BLaER1 treated with 17β-estradiol and CSF1 and Interleukin-3, amounts not matched to agents 10 nM and 100 nM (cell line): ENCODE results near the gene COL4A4.
A peak's percentile ranks its signal among the peaks of the same experiment; 100 is the strongest.

Experiments
- H3K27ac ChIP-seq, 11 experiments: shearing (Covaris generic); formaldehyde crosslinking; 2 replicates each; pipeline ENCODE4 v1.8.1; 2022
- H3K27me3 ChIP-seq, 11 experiments: shearing (Covaris generic); formaldehyde crosslinking; 2 replicates each; pipeline ENCODE4 v1.8.1; 2022
- H3K36me3 ChIP-seq, 11 experiments: shearing (Covaris generic); formaldehyde crosslinking; 2 replicates each; pipeline ENCODE4 v1.8.1; 2022
- H3K4me1 ChIP-seq, 10 experiments: shearing (Covaris generic); formaldehyde crosslinking; 2 replicates each; pipeline ENCODE4 v1.8.1; 2022
- H3K4me2 ChIP-seq, 11 experiments: shearing (Covaris generic); formaldehyde crosslinking; 2 replicates each; pipeline ENCODE4 v1.8.1; 2022
- H3K4me3 ChIP-seq, 10 experiments: shearing (Covaris generic); formaldehyde crosslinking; 2 replicates each; pipeline ENCODE4 v1.8.1; 2022
- H3K9ac ChIP-seq, 11 experiments: shearing (Covaris generic); formaldehyde crosslinking; 2 replicates each; pipeline ENCODE4 v1.8.1; 2022
- H3K9me3 ChIP-seq, 11 experiments: shearing (Covaris generic); formaldehyde crosslinking; replicated peaks in 1 of 11; 2 replicates each; pipeline ENCODE4 v1.8.1; 2022
- H4K20me1 ChIP-seq, 11 experiments: shearing (Covaris generic); formaldehyde crosslinking; 2 replicates each; pipeline ENCODE4 v1.8.1; 2022
- Cebpa-rat ChIP-seq, 11 experiments: shearing (Covaris generic); IDR thresholded peaks; 2 replicates each; pipeline ENCODE4 v1.8.1; 2022

COL4A4 gene

GRCh38 chr2:227006189-227006897 lies 157.7 kb downstream of the COL4A4 start:
- TF ChIP-seq Cebpa-rat (IDR thresholded peaks at IDR 0.05) = no peak
- peaks cover 0 to 4% (median 0%) of the 10 kb centered on the region in 11 experiments; a peak in 6 of 22 replicates for H3K9me3 ChIP-seq
- no peak overlapping the region for H3K4me3 ChIP-seq

GRCh38 chr2:227004482-227004881 lies 159.5 kb downstream of the COL4A4 start:
- H3K9ac ChIP-seq = no peak overlapping the region
- H3K27me3 ChIP-seq = no peaks in the 10 kb centered on the region
- H4K20me1 ChIP-seq = no peaks in the 10 kb centered on the region
- no peak overlapping the region for H3K4me3 ChIP-seq
- H3K36me3 ChIP-seq = peaks cover 0 to 8% (median 0%) of the 10 kb centered on the region in 11 experiments; a peak in 3 of 22 replicates
- no peak for TF ChIP-seq Cebpa-rat (IDR thresholded peaks at IDR 0.05)
- no peak overlapping the region for H3K4me2 ChIP-seq
- H3K27ac ChIP-seq = no peak overlapping the region
- H3K4me1 ChIP-seq = 0 out of 20 replicates have a peak, but pooled peaks cover 0 to 4% (median 0%) of the 10 kb centered on the region in 10 experiments
- H3K9me3 ChIP-seq = peaks cover 0 to 14% (median 9%) of the 10 kb centered on the region in 11 experiments; a peak in 16 of 22 replicates

More at GRCh38 chr2:227006189-227006897, 157.7 kb downstream of the COL4A4 start:
- Histone ChIP-seq H3K36me3 (no peaks in the 10 kb centered on the region), H3K27ac (no peak overlapping the region), H4K20me1 (no peaks in the 10 kb centered on the region), H3K9ac (no peak overlapping the region), H3K4me1 (no peaks in the 10 kb centered on the region), H3K4me2 (no peak overlapping the region), H3K27me3 (no peaks in the 10 kb centered on the region)

GRCh38 chr2:227000123-227000522 lies 163.9 kb downstream of the COL4A4 start:
- H3K4me2 ChIP-seq = no peak overlapping the region
- H3K9ac ChIP-seq = no peak overlapping the region
- no peaks in the 10 kb centered on the region for H3K27me3 ChIP-seq
- H3K9me3 ChIP-seq = peaks cover 6 to 23% (median 14%) of the 10 kb centered on the region in 11 experiments; a peak in 20 of 22 replicates
- no peak overlapping the region for H3K4me3 ChIP-seq
- peaks cover 9 to 14% (median 11%) of the 10 kb centered on the region in 10 experiments for H3K4me1 ChIP-seq
- no peaks in the 10 kb centered on the region for H4K20me1 ChIP-seq
- TF ChIP-seq Cebpa-rat (IDR thresholded peaks at IDR 0.05) = no peak
- no peak overlapping the region for H3K27ac ChIP-seq
- H3K36me3 ChIP-seq = peaks cover 0 to 17% (median 11%) of the 10 kb centered on the region in 11 experiments; a peak in 15 of 22 replicates

GRCh38 chr2:226999661-227000060 lies 164.3 kb downstream of the COL4A4 start:
- Histone ChIP-seq H3K4me2 (no peak overlapping the region), H3K4me3 (no peak overlapping the region), H3K9me3 (peaks cover 6 to 23% (median 14%) of the 10 kb centered on the region in 11 experiments; a peak in 20 of 22 replicates), H3K9ac (no peak overlapping the region), H3K27me3 (no peaks in the 10 kb centered on the region), H3K36me3 (peaks cover 0 to 17% (median 11%) of the 10 kb centered on the region in 11 experiments; a peak in 15 of 22 replicates), H4K20me1 (no peaks in the 10 kb centered on the region), H3K4me1 (peaks cover 11 to 19% (median 16%) of the 10 kb centered on the region in 10 experiments), H3K27ac (no peak overlapping the region)
- TF ChIP-seq Cebpa-rat (IDR thresholded peaks at IDR 0.05) = no peak

GRCh38 chr2:226995625-226996041 lies 168.4 kb downstream of the COL4A4 start:
- H3K27me3 ChIP-seq = no peaks in the 10 kb centered on the region
- peak overlapping the region; percentile 8 to 82 (median 55); a peak in 21 of 22 replicates for H3K4me2 ChIP-seq
- H4K20me1 ChIP-seq = no peaks in the 10 kb centered on the region
- peaks cover 3 to 14% (median 12%) of the 10 kb centered on the region in 11 experiments; a peak in 21 of 22 replicates for H3K9me3 ChIP-seq
- H3K4me1 ChIP-seq = peaks cover 11 to 26% (median 21%) of the 10 kb centered on the region in 10 experiments
- no peak for TF ChIP-seq Cebpa-rat (IDR thresholded peaks at IDR 0.05)
- H3K9ac ChIP-seq = no peak overlapping the region
- peak overlapping the region in 1 of 11 experiments; percentile 30; a peak in 1 of 22 replicates for H3K27ac ChIP-seq
- H3K36me3 ChIP-seq = peaks cover 0 to 25% (median 15%) of the 10 kb centered on the region in 11 experiments; a peak in 15 of 22 replicates
- H3K4me3 ChIP-seq = no peak overlapping the region; a peak in 1 of 20 replicates

- H3K36me3 ChIP-seq = peaks cover 0 to 25% (median 12%) of the 10 kb centered on the region in 11 experiments; a peak in 14 of 22 replicates
- H3K4me3 ChIP-seq = no peak overlapping the region
- no peak for TF ChIP-seq Cebpa-rat (IDR thresholded peaks at IDR 0.05)
- H3K9me3 ChIP-seq = peaks cover 0 to 11% (median 8%) of the 10 kb centered on the region in 11 experiments; a peak in 12 of 22 replicates
- H4K20me1 ChIP-seq = no peaks in the 10 kb centered on the region
- no peaks in the 10 kb centered on the region for H3K27me3 ChIP-seq
- H3K27ac ChIP-seq = 0 out of 22 replicates have a peak overlapping the region, but pooled peaks of 1 of the 11 experiments have one; percentile 30
- no peak overlapping the region for H3K9ac ChIP-seq
- H3K4me1 ChIP-seq = peaks cover 11 to 26% (median 20%) of the 10 kb centered on the region in 10 experiments
- peak overlapping the region in 8 of 11 experiments; percentile 45 to 82 (median 59); a peak in 16 of 22 replicates for H3K4me2 ChIP-seq
Measured at GRCh38 chr2:226994775-226995174, 169.2 kb downstream of the COL4A4 start.

- Histone ChIP-seq H3K27ac (no peak overlapping the region), H3K9ac (no peak overlapping the region), H3K4me1 (peaks cover 11 to 26% (median 18%) of the 10 kb centered on the region in 10 experiments), H3K27me3 (no peaks in the 10 kb centered on the region), H3K36me3 (peaks cover 0 to 25% (median 10%) of the 10 kb centered on the region in 11 experiments; a peak in 14 of 22 replicates), H3K4me3 (no peak overlapping the region), H4K20me1 (no peaks in the 10 kb centered on the region), H3K4me2 (no peak overlapping the region), H3K9me3 (peaks cover 0 to 11% (median 6%) of the 10 kb centered on the region in 11 experiments; a peak in 12 of 22 replicates)
- TF ChIP-seq Cebpa-rat (IDR thresholded peaks at IDR 0.05) = no peak
Measured at GRCh38 chr2:226993171-226993570, 170.8 kb downstream of the COL4A4 start.

- H3K27ac ChIP-seq = no peak overlapping the region
- no peak overlapping the region for H3K4me2 ChIP-seq
- peaks cover 0 to 25% (median 10%) of the 10 kb centered on the region in 11 experiments; a peak in 14 of 22 replicates for H3K36me3 ChIP-seq
- no peak overlapping the region for H3K9ac ChIP-seq
- H4K20me1 ChIP-seq = no peaks in the 10 kb centered on the region; a peak in 1 of 22 replicates
- no peak for TF ChIP-seq Cebpa-rat (IDR thresholded peaks at IDR 0.05)
- H3K4me3 ChIP-seq = no peak overlapping the region
- H3K27me3 ChIP-seq = no peaks in the 10 kb centered on the region
- H3K4me1 ChIP-seq = peaks cover 11 to 26% (median 18%) of the 10 kb centered on the region in 10 experiments
- peaks cover 0 to 11% (median 6%) of the 10 kb centered on the region in 11 experiments; a peak in 12 of 22 replicates for H3K9me3 ChIP-seq
Measured at GRCh38 chr2:226991663-226992062, 172.3 kb downstream of the COL4A4 start.

GRCh38 chr2:226985583-226985946 lies 178.4 kb downstream of the COL4A4 start:
- TF ChIP-seq Cebpa-rat (IDR thresholded peaks at IDR 0.05) = no peak

More at GRCh38 chr2:226985583-226985946, 178.4 kb downstream of the COL4A4 start:
- Histone ChIP-seq H3K4me2 (no peak overlapping the region), H3K36me3 (no peaks in the 10 kb centered on the region), H3K4me3 (no peak overlapping the region), H3K9me3 (no peaks in the 10 kb centered on the region), H3K9ac (no peak overlapping the region), H3K27ac (no peak overlapping the region), H3K4me1 (peaks cover 4 to 24% (median 14%) of the 10 kb centered on the region in 10 experiments; a peak in 19 of 20 replicates), H4K20me1 (no peaks in the 10 kb centered on the region; a peak in 1 of 22 replicates), H3K27me3 (no peaks in the 10 kb centered on the region)
